OCI-LY7 (cell line): ENCODE data around the gene ADARB2.

ENCODE experiments used
- EZH2phosphoT487 ChIP-seq: fragments of 200-600 bp; sonication (generic); IDR thresholded peaks from 2 replicates; pipeline ENCODE4 v1.6.1; 2018; ENCODE audit warnings: low read depth, borderline replicate concordance, mild to moderate bottlenecking, mixed run types, antibody characterized with exemption, low read length, moderate library complexity, mixed read lengths
- TF ChIP-seq, protein P1 (sequence below): fragments of 200-600 bp; sonication (generic); conservative IDR thresholded peaks from 2 replicates; pipeline ENCODE4 v1.5.1; 2014; ENCODE audit warnings: mild to moderate bottlenecking, antibody characterized with exemption, low read length, moderate library complexity, mixed read lengths

DNA sequence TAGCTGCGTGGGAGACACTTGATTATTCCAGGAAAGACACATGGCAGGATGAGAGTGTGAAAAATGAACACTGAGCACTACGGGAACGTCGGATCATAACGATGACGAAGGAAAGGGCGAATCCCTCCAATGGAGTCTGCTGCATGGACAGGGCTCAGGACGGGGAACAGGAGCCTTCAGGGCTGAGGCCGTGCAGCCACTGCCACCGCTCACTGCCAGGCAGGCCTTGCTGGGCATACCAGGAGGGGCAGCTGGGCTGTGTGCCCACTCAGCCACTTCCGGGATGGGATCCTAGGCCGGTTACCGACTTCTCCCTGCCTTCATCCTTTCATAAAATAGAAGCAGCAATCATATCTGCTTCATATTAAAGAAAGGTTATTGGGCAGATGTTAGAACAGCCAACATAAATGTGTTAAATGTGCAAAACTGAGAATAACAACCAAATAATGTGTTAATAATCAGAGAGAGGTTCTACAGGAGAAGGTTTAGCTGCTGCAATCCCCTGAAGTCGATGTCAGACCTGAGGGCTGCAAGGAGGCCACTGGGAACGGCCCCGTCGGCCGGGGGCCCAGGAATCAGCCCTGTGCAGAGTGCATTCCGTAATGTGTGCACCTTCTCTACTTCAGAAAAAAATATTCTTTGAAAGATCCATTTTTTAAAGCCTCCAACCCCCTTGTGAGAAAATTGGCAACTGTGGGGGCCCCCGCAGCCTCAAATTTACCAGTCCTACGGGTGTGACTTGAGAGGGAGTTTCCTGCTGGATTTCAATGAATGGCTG is 63.6 kb downstream of the ADARB2 start:
- TF ChIP-seq, protein P1, sequence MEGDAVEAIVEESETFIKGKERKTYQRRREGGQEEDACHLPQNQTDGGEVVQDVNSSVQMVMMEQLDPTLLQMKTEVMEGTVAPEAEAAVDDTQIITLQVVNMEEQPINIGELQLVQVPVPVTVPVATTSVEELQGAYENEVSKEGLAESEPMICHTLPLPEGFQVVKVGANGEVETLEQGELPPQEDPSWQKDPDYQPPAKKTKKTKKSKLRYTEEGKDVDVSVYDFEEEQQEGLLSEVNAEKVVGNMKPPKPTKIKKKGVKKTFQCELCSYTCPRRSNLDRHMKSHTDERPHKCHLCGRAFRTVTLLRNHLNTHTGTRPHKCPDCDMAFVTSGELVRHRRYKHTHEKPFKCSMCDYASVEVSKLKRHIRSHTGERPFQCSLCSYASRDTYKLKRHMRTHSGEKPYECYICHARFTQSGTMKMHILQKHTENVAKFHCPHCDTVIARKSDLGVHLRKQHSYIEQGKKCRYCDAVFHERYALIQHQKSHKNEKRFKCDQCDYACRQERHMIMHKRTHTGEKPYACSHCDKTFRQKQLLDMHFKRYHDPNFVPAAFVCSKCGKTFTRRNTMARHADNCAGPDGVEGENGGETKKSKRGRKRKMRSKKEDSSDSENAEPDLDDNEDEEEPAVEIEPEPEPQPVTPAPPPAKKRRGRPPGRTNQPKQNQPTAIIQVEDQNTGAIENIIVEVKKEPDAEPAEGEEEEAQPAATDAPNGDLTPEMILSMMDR = no peak
- TF ChIP-seq EZH2phosphoT487 = no peak
